ENCODE measurements around the gene KIF26B. TPM values are rescaled to one million over a fixed set of nuclear protein-coding genes. Genes with fewer than 3 reads are reported as not detected.

KIF26B gene
- total RNA-seq, 6 experiments from 2014 or later: 0.31 to 0.55 (median 0.35) TPM

- DNase-seq: no peak
- H3K36me3 ChIP-seq: no peaks in the 10 kb centered on the region
- no peak for ATAC-seq
- H3K9me3 ChIP-seq: no peaks in the 10 kb centered on the region
- TF ChIP-seq POLR2A (IDR thresholded peaks at IDR 0.05): no peak
- no peak for TF ChIP-seq CTCF (IDR thresholded peaks at IDR 0.05)
- no peak overlapping the region for H3K4me3 ChIP-seq
- 46% methylated on average over 11 of the region's 11 CpGs for WGBS (ENCODE audit: insufficient coverage, low coverage, low lambda C conversion rate, missing lambda C conversion rate)
- H3K27ac ChIP-seq: no peak overlapping the region
- no peaks in the 10 kb centered on the region for H3K4me1 ChIP-seq
- H3K27me3 ChIP-seq: no peaks in the 10 kb centered on the region
- intact Hi-C loops (cut with DNase I): no loop called here
These were observed 61.8 kb downstream of the KIF26B start for GRCh38 chr1:245216366-245217115.

GRCh38 chr1:245217853-245218608 lies 63.2 kb downstream of the KIF26B start:
- Histone ChIP-seq H3K4me1 (no peaks in the 10 kb centered on the region), H3K27ac (no peak overlapping the region), H3K9me3 (no peaks in the 10 kb centered on the region), H3K27me3 (no peaks in the 10 kb centered on the region), H3K36me3 (no peaks in the 10 kb centered on the region), H3K4me3 (no peak overlapping the region)
- intact Hi-C loops (cut with DNase I): no loop called here
- 77% methylated on average over 4 of the region's 12 CpGs for WGBS (ENCODE audit: insufficient coverage, low coverage, low lambda C conversion rate, missing lambda C conversion rate)
- DNase-seq (no peak), ATAC-seq (no peak)
- TF ChIP-seq CTCF (IDR thresholded peaks at IDR 0.05): no peak
- TF ChIP-seq POLR2A (IDR thresholded peaks at IDR 0.05): no peak

- ATAC-seq: no peak
- Histone ChIP-seq H3K4me3 (no peak overlapping the region), H3K27me3 (no peaks in the 10 kb centered on the region), H3K9me3 (no peaks in the 10 kb centered on the region), H3K27ac (no peak overlapping the region), H3K36me3 (no peaks in the 10 kb centered on the region), H3K4me1 (no peaks in the 10 kb centered on the region)
- intact Hi-C loops (cut with DNase I): no loop called here
- no peak for DNase-seq
- WGBS (ENCODE audit: insufficient coverage, low coverage, low lambda C conversion rate, missing lambda C conversion rate): 61% methylated on average over 8 of the region's 12 CpGs
- TF ChIP-seq POLR2A (IDR thresholded peaks at IDR 0.05) (no peak), CTCF (IDR thresholded peaks at IDR 0.05) (no peak)
These were observed 65.7 kb downstream of the KIF26B start for GRCh38 chr1:245220381-245220985.

GRCh38 chr1:245221805-245222204 lies 67.0 kb downstream of the KIF26B start:
- Histone ChIP-seq H3K27me3 (no peaks in the 10 kb centered on the region), H3K4me3 (no peak overlapping the region), H3K27ac (no peak overlapping the region), H3K4me1 (no peaks in the 10 kb centered on the region), H3K9me3 (no peaks in the 10 kb centered on the region), H3K36me3 (no peaks in the 10 kb centered on the region)
- intact Hi-C loops (cut with DNase I): no loop called here
- 72% methylated on average over 4 of the region's 6 CpGs for WGBS (ENCODE audit: insufficient coverage, low coverage, low lambda C conversion rate, missing lambda C conversion rate)
- no peak for DNase-seq
- TF ChIP-seq CTCF (IDR thresholded peaks at IDR 0.05): no peak
- no peak for ATAC-seq
